Naive thymus-derived CD4-positive, alpha-beta T cell (primary cell): ENCODE data around the gene CRTC2. TPM values are rescaled to one million over a fixed set of nuclear protein-coding genes. Genes with fewer than 3 reads are reported as not detected.
"Not testable (repeated sequence)": the region's sequence is repeated elsewhere in the genome, so short reads cannot be mapped to it uniquely, and the experiment has no call there.

Experiments used
- ATAC-seq: fragments of 150-1000 bp; cut with Tn5 transposase; 2 replicates; pipeline ENCODE4 v1.10.0; 2021; ENCODE audit warnings: mild to moderate bottlenecking, moderate library complexity
- CTCF ChIA-PET: fragments of 350-600 bp; sonication (Branson Sonifier 250); formaldehyde crosslinking; loops from one replicate; lab custom pipeline; 2021; ENCODE audit warnings: antibody characterized with exemption; lab: Charles Lee
- POLR2A ChIA-PET: fragments of 350-600 bp; sonication (Branson Sonifier 250); formaldehyde crosslinking; loops from one replicate; lab custom pipeline; 2021; ENCODE audit warnings: antibody characterized with exemption, inconsistent platforms; lab: Charles Lee
- DNase-seq, 9 donors: peaks; one replicate each; pipeline versions ENCODE4 v3.0.0 to v3.0.0-alpha.2; 2020 to 2022; ENCODE audit warnings: mixed read lengths in 1 of 9
- H3K27ac ChIP-seq: one replicate; pipeline ENCODE4 v1.7.0; 2013; ENCODE audit warnings: mild to moderate bottlenecking, low read depth, low read length, moderate library complexity
- H3K27me3 ChIP-seq, 2 donors: one replicate each; pipeline ENCODE4 v1.7.0; 2013; ENCODE audit warnings: low read length in 2 of 2, mild to moderate bottlenecking in 2 of 2, moderate library complexity in 2 of 2; ENCODE audit not compliant: control insufficient read depth in 2 of 2, insufficient read depth in 2 of 2
- H3K36me3 ChIP-seq, 3 experiments: 1 replicate in 2 of 3; 2 replicates in 1 of 3; pipeline ENCODE4 v1.7.0; 2013; ENCODE audit warnings: low read length in 3 of 3, mild to moderate bottlenecking in 3 of 3, moderate library complexity in 1 of 3; ENCODE audit not compliant: insufficient read depth in 3 of 3, control insufficient read depth in 2 of 3
- H3K4me1 ChIP-seq, 2 donors: one replicate each; pipeline ENCODE4 v1.7.0; 2013; ENCODE audit warnings: low read length in 2 of 2, mild to moderate bottlenecking in 2 of 2, moderate library complexity in 1 of 2; ENCODE audit not compliant: control insufficient read depth in 2 of 2, insufficient read depth in 2 of 2
- H3K4me3 ChIP-seq: 2 replicates; pipeline ENCODE4 v1.7.0; 2013; ENCODE audit warnings: mild to moderate bottlenecking, low read length
- H3K9me3 ChIP-seq, 3 experiments: 1 replicate in 2 of 3; 2 replicates in 1 of 3; pipeline ENCODE4 v1.7.0; 2013; ENCODE audit warnings: low read length in 3 of 3; ENCODE audit not compliant: control insufficient read depth in 2 of 3
- H3K27ac Mint-ChIP-seq, 9 donors: one replicate each; pipeline ENCODE4 v1.8.0; 2020 to 2022; ENCODE audit warnings: mixed read lengths in 9 of 9, mild to moderate bottlenecking in 8 of 9, moderate library complexity in 5 of 9, inconsistent platforms in 2 of 9
- H3K27me3 Mint-ChIP-seq, 5 donors: one replicate each; pipeline ENCODE4 v1.8.0; 2021 to 2022; ENCODE audit warnings: mixed read lengths in 5 of 5, mild to moderate bottlenecking in 1 of 5
- H3K36me3 Mint-ChIP-seq, 5 donors: one replicate each; pipeline ENCODE4 v1.8.0; 2020 to 2022; ENCODE audit warnings: mixed read lengths in 5 of 5, mild to moderate bottlenecking in 3 of 5, inconsistent platforms in 1 of 5
- H3K4me1 Mint-ChIP-seq, 7 donors: one replicate each; pipeline ENCODE4 v1.8.0; 2020 to 2022; ENCODE audit warnings: mixed read lengths in 7 of 7, mild to moderate bottlenecking in 3 of 7, inconsistent platforms in 1 of 7
- H3K4me3 Mint-ChIP-seq, 10 donors: one replicate each; pipeline ENCODE4 v1.8.0; 2020 to 2022; ENCODE audit warnings: mild to moderate bottlenecking in 10 of 10, mixed read lengths in 10 of 10, moderate library complexity in 6 of 10, inconsistent platforms in 2 of 10
- H3K9me3 Mint-ChIP-seq, 11 donors: one replicate each; pipeline ENCODE4 v1.8.0; 2020 to 2022; ENCODE audit warnings: mixed read lengths in 11 of 11, mild to moderate bottlenecking in 4 of 11, inconsistent platforms in 1 of 11, moderate library complexity in 1 of 11
- intact Hi-C, 2 donors: fragments of 100-400 bp; cut with micrococcal nuclease; formaldehyde crosslinking; loops; one replicate each; pipeline ENCODE4 v1.15.1; 2023
- polyA plus RNA-seq, 2 donors: library from polyadenylated mRNA; unstranded; fragments of 300-500 nt; fragmentation: Illumina TruSeq; gene quantifications; one replicate each; pipeline ENCODE4 v1.2.3, GENCODE V29; 2021
- total RNA-seq, 6 experiments: library from RNA in 5 of 6; stranded (reverse) in 5 of 6; gene quantifications; 1 replicate in 5 of 6; 2 replicates in 1 of 6; pipeline ENCODE4 v1.2.3 and lab custom pipeline; 2021 to 2026

The CRTC2 gene
- total and polyA plus RNA-seq, 7 experiments from 2014 or later: 25.2 to 157 (median 111) TPM

DNA sequence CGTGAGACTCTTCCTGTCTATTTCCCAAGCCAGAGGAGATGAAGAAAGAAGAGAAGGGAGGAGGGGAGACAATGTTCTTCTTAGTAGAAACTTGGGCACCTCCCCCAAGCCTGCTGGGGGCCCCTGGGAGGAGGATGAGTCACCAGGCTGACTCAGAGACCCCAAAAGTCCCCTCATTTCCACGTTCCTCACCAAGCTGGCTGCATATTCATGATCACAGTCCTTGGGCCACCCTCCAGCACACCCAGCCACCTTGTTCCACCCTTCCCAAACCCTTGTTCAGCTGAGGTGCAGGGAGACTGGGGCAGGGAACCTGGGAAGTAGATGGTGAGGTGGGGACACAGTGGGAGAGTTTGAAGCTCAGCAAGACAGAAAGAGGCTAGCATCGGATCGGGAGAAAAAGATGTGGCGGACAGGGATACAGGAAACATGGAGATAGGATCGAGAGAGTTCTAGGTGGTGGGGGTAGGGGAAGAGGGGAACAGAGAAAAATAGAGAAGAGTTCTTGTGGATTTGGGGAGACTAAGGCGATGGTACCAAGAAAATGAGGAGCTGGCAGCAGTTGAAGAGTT is 27.0 kb upstream of the CRTC2 start:
- CTCF ChIA-PET: interaction anchor here (0.6 to 8.0 kb wide), 10 partner anchors 18 to 413 kb away, joined by 3 to 84 read pairs (median 6); partner anchors contain the start of genes CREB3L4 and GATAD2B

DNA sequence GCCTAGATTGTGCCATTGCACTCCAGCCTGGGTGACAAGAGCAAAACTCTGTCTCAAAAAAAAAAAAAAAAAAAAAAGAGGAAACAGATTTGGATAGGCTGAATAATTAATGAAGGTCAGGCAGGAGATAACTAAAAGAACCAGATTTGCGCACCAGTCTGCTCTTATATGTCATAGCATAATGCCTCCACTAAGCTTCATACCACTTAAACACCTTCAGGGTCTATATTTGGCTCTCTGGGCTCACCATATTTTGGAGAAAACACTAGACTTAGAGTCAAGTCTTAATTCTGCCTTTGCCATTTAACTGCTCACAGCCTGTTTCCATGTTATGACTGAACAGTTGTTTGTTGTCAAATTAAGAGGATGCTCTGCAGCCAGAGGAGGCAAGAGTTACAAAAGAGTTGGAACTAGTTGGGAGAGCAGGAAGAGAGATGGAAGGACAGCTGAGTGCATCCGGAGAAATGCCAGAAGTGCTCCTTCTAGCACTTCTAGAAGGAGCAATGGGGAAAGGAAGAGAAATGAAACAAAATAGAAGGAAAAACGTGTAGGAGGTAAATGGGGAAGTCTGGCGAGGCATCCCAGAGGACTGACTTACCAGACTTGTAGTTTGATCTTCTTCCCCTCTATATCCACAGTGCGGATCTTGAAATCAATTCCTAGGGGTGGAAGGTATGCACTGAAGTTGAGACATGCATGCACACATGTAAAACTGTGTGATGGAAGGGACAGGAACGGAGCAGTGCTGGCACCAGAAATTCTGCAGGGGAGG is 25.9 kb upstream of the CRTC2 start:
- ATAC-seq: no peak
- H3K27me3 ChIP-seq: no peaks in the 10 kb centered on the region
- Mint-ChIP-seq H3K4me3 (peak overlapping the region in 1 of 10 donors; percentile 27), H3K4me1 (peaks cover 9 to 29% (median 15%) of the 10 kb centered on the region in 7 donors), H3K27me3 (peaks cover 0 to 21% (median 9%) of the 10 kb centered on the region in 5 donors), H3K27ac (peak overlapping the region in 1 of 9 donors; percentile 74), H3K9me3 (no peaks in the 10 kb centered on the region), H3K36me3 (no peaks in the 10 kb centered on the region)
- POLR2A ChIA-PET: interaction anchor here (0.6 to 10.4 kb wide), 3 partner anchors 7 to 19 kb away, joined by 3 to 157 read pairs (median 3); partner anchors contain the start of gene JTB
- no peak overlapping the region for H3K4me3 ChIP-seq
- intact Hi-C loops: loop anchor here in 1 of 2 donors (10.0 kb wide), 1 partner anchor 470 kb away; no protein-coding TSS in a partner anchor
- no peaks in the 10 kb centered on the region for H3K36me3 ChIP-seq
- peaks cover 3 to 8% of the 10 kb centered on the region in 2 donors for H3K4me1 ChIP-seq
- H3K9me3 ChIP-seq: no peaks in the 10 kb centered on the region
- no peak overlapping the region for H3K27ac ChIP-seq
- CTCF ChIA-PET: interaction anchor here (0.6 to 8.0 kb wide), 5 partner anchors 13 to 187 kb away, joined by 3 to 84 read pairs (median 3); no protein-coding TSS in a partner anchor
- no peak for DNase-seq

More for the DNA sequence above, 27.0 kb upstream of the CRTC2 start:
- peaks cover 7 to 8% of the 10 kb centered on the region in 2 donors for H3K4me1 ChIP-seq
- Mint-ChIP-seq H3K36me3 (peaks cover 0 to 2% (median 0%) of the 10 kb centered on the region in 5 donors), H3K9me3 (peaks cover 0 to 2% (median 0%) of the 10 kb centered on the region in 11 donors), H3K27me3 (peaks cover 0 to 21% (median 9%) of the 10 kb centered on the region in 5 donors), H3K4me3 (peak overlapping the region; percentile 19 to 69 (median 53)), H3K4me1 (peaks cover 16 to 32% (median 20%) of the 10 kb centered on the region in 7 donors), H3K27ac (peak overlapping the region in 6 of 9 donors; percentile 2 to 83 (median 29))
- no peaks in the 10 kb centered on the region for H3K36me3 ChIP-seq
- H3K27ac ChIP-seq: no peak overlapping the region
- no peak overlapping the region for H3K4me3 ChIP-seq
- peak; percentile 31 for ATAC-seq
- H3K27me3 ChIP-seq: no peaks in the 10 kb centered on the region
- H3K9me3 ChIP-seq: no peaks in the 10 kb centered on the region
- POLR2A ChIA-PET: interaction anchor here (0.9 to 10.4 kb wide), 6 partner anchors 8 to 201 kb away, joined by 4 to 157 read pairs (median 11); partner anchors contain the start of genes CREB3L4, CRTC2 and JTB
- DNase-seq: no peak
- intact Hi-C loops: loop anchor here in 1 of 2 donors (10.0 kb wide), 1 partner anchor 471 kb away; no protein-coding TSS in a partner anchor

DNA sequence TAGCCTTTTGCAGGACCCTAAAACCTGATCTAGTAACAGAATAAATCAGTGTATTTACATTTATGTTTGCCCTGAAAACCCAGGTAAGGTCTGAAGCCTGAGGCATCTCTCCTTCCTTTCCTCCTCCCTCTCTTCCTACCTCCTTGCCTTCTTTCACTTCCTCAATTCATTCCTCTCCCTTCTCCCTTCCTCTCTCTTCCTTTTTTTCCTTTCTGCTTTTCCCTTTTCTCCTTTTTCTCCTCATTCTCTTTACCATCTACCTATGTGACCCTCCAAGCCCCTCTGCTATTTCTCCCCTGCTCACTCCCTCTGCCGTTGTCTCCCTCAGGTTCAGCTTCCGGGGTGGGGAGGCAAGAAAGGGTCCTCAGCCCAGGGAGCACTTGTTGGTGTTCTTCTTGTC is 23.3 kb upstream of the CRTC2 start:
- DNase-seq, H3K4me1 ChIP-seq, H3K27ac ChIP-seq, H3K4me3 Mint-ChIP-seq, H3K9me3 ChIP-seq, H3K27ac Mint-ChIP-seq, H3K4me3 ChIP-seq, H3K36me3 Mint-ChIP-seq, ATAC-seq, H3K9me3 Mint-ChIP-seq, H3K27me3 ChIP-seq, CTCF ChIA-PET: not testable (repeated sequence)
- H3K36me3 ChIP-seq: peaks cover 0 to 11% (median 0%) of the 10 kb centered on the region in 3 experiments
- POLR2A ChIA-PET: interaction anchor here (0.7 to 8.8 kb wide), 2 partner anchors 8 to 285 kb away, joined by 3 to 157 read pairs; partner anchors contain the start of genes RAB13 and RPS27
- H3K27me3 Mint-ChIP-seq: peaks cover 0 to 21% (median 9%) of the 10 kb centered on the region in 5 donors
- intact Hi-C loops: loop anchor here in 1 of 2 donors (10.0 kb wide), 1 partner anchor 467 kb away; no protein-coding TSS in a partner anchor
- H3K4me1 Mint-ChIP-seq: peaks cover 14 to 37% (median 28%) of the 10 kb centered on the region in 7 donors

DNA sequence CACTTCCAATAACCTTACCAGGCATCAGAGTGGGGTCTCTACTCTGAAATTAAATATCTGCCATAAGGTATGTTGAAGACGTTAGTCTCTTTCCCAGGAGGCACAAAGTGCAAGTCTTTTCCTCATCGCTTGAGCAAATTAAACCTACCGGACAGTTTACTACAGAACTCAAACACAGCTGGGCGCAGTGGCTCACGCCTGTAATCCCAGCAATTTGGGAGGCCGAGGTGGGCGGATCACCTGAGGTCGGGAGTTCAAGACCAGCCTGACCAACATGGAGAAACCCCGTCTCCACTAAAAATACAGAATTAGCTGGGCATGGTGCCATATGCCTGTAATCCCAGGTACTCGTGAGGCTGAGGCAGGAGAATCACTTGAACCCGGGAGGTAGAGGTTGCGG is 20.7 kb upstream of the CRTC2 start:
- Mint-ChIP-seq H3K4me1 (peaks cover 23 to 40% (median 36%) of the 10 kb centered on the region in 7 donors), H3K4me3 (peak overlapping the region; percentile 45 to 99 (median 96)), H3K36me3 (peaks cover 5 to 14% (median 12%) of the 10 kb centered on the region in 5 donors), H3K27ac (peak overlapping the region in 3 of 9 donors; percentile 17 to 93 (median 90))
- not testable (repeated sequence) for H3K27ac ChIP-seq, H3K27me3 Mint-ChIP-seq, DNase-seq, ATAC-seq, H3K27me3 ChIP-seq, H3K4me3 ChIP-seq, H3K9me3 Mint-ChIP-seq, H3K9me3 ChIP-seq
- CTCF ChIA-PET: interaction anchor here (1.1 to 2.9 kb wide), 3 partner anchors 8 to 165 kb away, joined by 3 to 18 read pairs (median 11); partner anchors contain the start of genes CREB3L4 and RAB13
- H3K4me1 ChIP-seq: peaks cover 9 to 15% of the 10 kb centered on the region in 2 donors
- POLR2A ChIA-PET: interaction anchor here (1.7 to 8.8 kb wide), 8 partner anchors 10 to 346 kb away, joined by 4 to 157 read pairs (median 38); partner anchors contain the start of genes CHTOP, CREB3L4, CRTC2 and DENND4B
- peaks cover 0 to 30% (median 2%) of the 10 kb centered on the region in 3 experiments for H3K36me3 ChIP-seq
- intact Hi-C loops: loop anchor here in 1 of 2 donors (5.0 kb wide), 1 partner anchor 293 kb away; the partner anchor contains the start of gene HAX1

DNA sequence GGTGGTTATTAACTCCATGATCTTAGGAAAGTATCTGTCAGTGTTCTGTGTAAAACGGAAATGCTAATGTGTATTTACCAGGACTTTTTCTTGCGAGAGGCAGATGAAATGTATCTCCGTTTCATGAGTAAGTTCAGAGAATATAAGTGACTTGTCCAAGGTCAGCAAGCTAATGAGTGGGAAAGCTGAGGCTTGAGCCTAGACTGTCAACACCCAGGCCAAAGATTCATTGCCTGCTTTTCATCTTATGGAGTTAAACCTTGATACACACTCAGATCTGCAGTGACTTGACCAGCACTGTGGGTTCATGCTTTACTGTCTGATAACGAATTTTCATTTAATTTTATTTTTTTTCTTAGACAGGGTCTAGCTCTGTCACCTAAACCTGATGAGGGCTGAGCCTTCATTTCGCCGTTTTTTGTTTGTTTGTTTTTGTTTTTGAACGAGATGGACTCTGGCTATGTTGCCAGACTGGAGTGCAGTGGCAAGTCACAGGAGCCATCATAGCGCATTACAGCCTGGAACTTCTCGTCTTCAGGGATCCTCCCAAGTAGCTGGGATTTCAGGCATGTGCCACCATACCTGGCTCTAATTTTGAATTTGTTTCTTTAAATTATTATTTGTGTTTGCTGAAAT is 20.0 kb upstream of the CRTC2 start:
- Mint-ChIP-seq H3K9me3 (no peaks in the 10 kb centered on the region), H3K27me3 (no peaks in the 10 kb centered on the region), H3K36me3 (peaks cover 5 to 17% (median 13%) of the 10 kb centered on the region in 5 donors), H3K4me1 (peaks cover 23 to 44% (median 40%) of the 10 kb centered on the region in 7 donors), H3K4me3 (peak overlapping the region; percentile 92 to 99 (median 97)), H3K27ac (peak overlapping the region; percentile 84 to 96 (median 93))
- intact Hi-C loops: loop anchor here in 1 of 2 donors (5.0 kb wide), 1 partner anchor 294 kb away; the partner anchor contains the start of gene HAX1
- Histone ChIP-seq H3K9me3 (no peaks in the 10 kb centered on the region), H3K27ac (peak overlapping the region; percentile 96), H3K4me1 (peaks cover 9 to 15% of the 10 kb centered on the region in 2 donors), H3K27me3 (no peaks in the 10 kb centered on the region), H3K4me3 (peak overlapping the region; percentile 94), H3K36me3 (peaks cover 0 to 37% (median 3%) of the 10 kb centered on the region in 3 experiments)
- no peak for DNase-seq
- ATAC-seq: no peak
- ChIA-PET POLR2A (interaction anchor here (0.6 to 8.8 kb wide), 20 partner anchors 11 to 1065 kb away, joined by 3 to 157 read pairs (median 6); partner anchors contain the start of genes CHTOP, CREB3L4, CRTC2 and DENND4B), CTCF (interaction anchor here (0.9 to 2.9 kb wide), 10 partner anchors 8 to 164 kb away, joined by 3 to 18 read pairs (median 5); partner anchors contain the start of genes CREB3L4, DENND4B, GATAD2B and RAB13)
